Endothelial cell (in vitro differentiated cells): ENCODE measurements around the gene SPATA24. TPM values are rescaled to one million over a fixed set of nuclear protein-coding genes. Genes with fewer than 3 reads are reported as not detected.

ENCODE experiments used
- DNase-seq: peaks from one replicate; pipeline ENCODE4 v3.0.0; 2021; ENCODE audit warnings: low spot score
- H3K27ac Mint-ChIP-seq: one replicate; pipeline ENCODE4 v1.8.0; 2021; ENCODE audit warnings: mixed read lengths, inconsistent platforms; ENCODE audit not compliant: unreplicated experiment
- H3K27me3 Mint-ChIP-seq: one replicate; pipeline ENCODE4 v1.8.0; 2021; ENCODE audit warnings: mild to moderate bottlenecking, moderate library complexity, mixed read lengths, inconsistent platforms; ENCODE audit not compliant: unreplicated experiment
- H3K36me3 Mint-ChIP-seq: one replicate; pipeline ENCODE4 v1.8.0; 2021; ENCODE audit warnings: mild to moderate bottlenecking, low read depth, mixed read lengths, inconsistent platforms; ENCODE audit not compliant: unreplicated experiment
- H3K4me1 Mint-ChIP-seq: one replicate; pipeline ENCODE4 v1.8.0; 2021; ENCODE audit warnings: mild to moderate bottlenecking, mixed read lengths, inconsistent platforms; ENCODE audit not compliant: unreplicated experiment
- H3K4me3 Mint-ChIP-seq: one replicate; pipeline ENCODE4 v1.8.0; 2021; ENCODE audit warnings: mild to moderate bottlenecking, mixed read lengths, inconsistent platforms; ENCODE audit not compliant: unreplicated experiment
- H3K9me3 Mint-ChIP-seq: one replicate; pipeline ENCODE4 v1.8.0; 2021; ENCODE audit warnings: mixed read lengths, inconsistent platforms; ENCODE audit not compliant: unreplicated experiment
- CTCF ChIP-seq: fragments of 200-600 bp; sonication (generic); IDR thresholded peaks from one replicate; pipeline ENCODE4 v1.5.0; 2021; ENCODE audit warnings: antibody characterized with exemption; ENCODE audit not compliant: unreplicated experiment
- total RNA-seq: library from RNA; stranded (reverse); fragmentation: NEBNext Ultra II Directional; extraction: Animal tissue kit (Norgen Biotek cat#: 25700); gene quantifications from one replicate; pipeline ENCODE4 v1.2.1, GENCODE V29; 2021; ENCODE audit not compliant: unreplicated experiment

The SPATA24 gene
- total RNA-seq, 1 donor from 2014 or later = 7.6 TPM

GRCh38 chr5:139422307-139422893 is 18.5 kb upstream of the SPATA24 start:
- DNase-seq = peak; percentile 61
- peaks cover 54% of the 10 kb centered on the region for H3K4me1 Mint-ChIP-seq
- H3K27ac Mint-ChIP-seq = peak overlapping the region; percentile 88
- peak overlapping the region; percentile 71 for H3K4me3 Mint-ChIP-seq
- H3K36me3 Mint-ChIP-seq = peaks cover 28% of the 10 kb centered on the region
- H3K27me3 Mint-ChIP-seq = no peaks in the 10 kb centered on the region
- H3K9me3 Mint-ChIP-seq = no peaks in the 10 kb centered on the region
- TF ChIP-seq CTCF = peak; percentile 56

- H3K27me3 Mint-ChIP-seq = no peaks in the 10 kb centered on the region
- DNase-seq = no peak
- H3K9me3 Mint-ChIP-seq = no peaks in the 10 kb centered on the region
- TF ChIP-seq CTCF = no peak
- peaks cover 30% of the 10 kb centered on the region for H3K36me3 Mint-ChIP-seq
- peak overlapping the region; percentile 7 for H3K27ac Mint-ChIP-seq
- H3K4me1 Mint-ChIP-seq = peaks cover 39% of the 10 kb centered on the region
- H3K4me3 Mint-ChIP-seq = peak overlapping the region; percentile 13
Observed at GRCh38 chr5:139419226-139420192, 15.6 kb upstream of the SPATA24 start.

- Mint-ChIP-seq H3K27me3 (no peaks in the 10 kb centered on the region), H3K27ac (peak overlapping the region; percentile 25), H3K9me3 (no peaks in the 10 kb centered on the region), H3K36me3 (peaks cover 34% of the 10 kb centered on the region), H3K4me3 (peak overlapping the region; percentile 19), H3K4me1 (peaks cover 32% of the 10 kb centered on the region)
- TF ChIP-seq CTCF = no peak
- no peak for DNase-seq
Observed at GRCh38 chr5:139418793-139419192, 14.9 kb upstream of the SPATA24 start.

- peaks cover 22% of the 10 kb centered on the region for H3K4me1 Mint-ChIP-seq
- no peaks in the 10 kb centered on the region for H3K9me3 Mint-ChIP-seq
- no peak overlapping the region for H3K27ac Mint-ChIP-seq
- H3K36me3 Mint-ChIP-seq = peaks cover 43% of the 10 kb centered on the region
- no peak for DNase-seq
- no peaks in the 10 kb centered on the region for H3K27me3 Mint-ChIP-seq
- TF ChIP-seq CTCF = no peak
- no peak overlapping the region for H3K4me3 Mint-ChIP-seq
Observed at GRCh38 chr5:139417214-139417613, 13.3 kb upstream of the SPATA24 start.

- peaks cover 48% of the 10 kb centered on the region for H3K36me3 Mint-ChIP-seq
- no peak for TF ChIP-seq CTCF
- H3K27ac Mint-ChIP-seq = no peak overlapping the region
- H3K4me1 Mint-ChIP-seq = peaks cover 19% of the 10 kb centered on the region
- H3K4me3 Mint-ChIP-seq = no peak overlapping the region
- DNase-seq = no peak
- no peaks in the 10 kb centered on the region for H3K27me3 Mint-ChIP-seq
- no peaks in the 10 kb centered on the region for H3K9me3 Mint-ChIP-seq
Observed at GRCh38 chr5:139416651-139417050, 12.8 kb upstream of the SPATA24 start.
